Right lobe of liver (tissue), 4 donors: Measurements from ENCODE around the gene TNFSF12.
A peak's percentile ranks its signal among the peaks of the same experiment; 100 is the strongest.

Experiments used
- CTCF ChIP-seq, 4 donors: fragments of 200-600 bp in 3 of 4; fragments of 450-650 bp in 1 of 4; IDR thresholded peaks; one replicate each; pipeline versions ENCODE4 v1.5.1 to v1.8.0; 2016 to 2022; ENCODE audit warnings: antibody characterized with exemption in 4 of 4, mild to moderate bottlenecking in 2 of 4
- POLR2A ChIP-seq: fragments of 450-650 bp; IDR thresholded peaks from one replicate; pipeline ENCODE4 v1.6.1; 2017; ENCODE audit warnings: antibody characterized with exemption, mild to moderate bottlenecking
- donor health status: DM: no; HTN: no; CAD: no.
- donor health status: DM: no; HTN: no; CAD: no.
- donor health status: DM: no; HTN: yes; CAD: no.

GRCh38 chr17:7560172-7561027 is 11.5 kb downstream of the TNFSF12 start:
- TF ChIP-seq POLR2A (no peak), CTCF (IDR thresholded peaks at IDR 0.05) (peak; percentile 43 to 66 (median 46))
